Choroid plexus epithelial cell (primary cell): Measurements from ENCODE around the gene AWAT2.

Experiments used
- DNase-seq: peaks from one replicate; pipeline ENCODE4 v3.0.0-alpha.2; 2010; ENCODE audit warnings: low read depth
- H3K4me3 ChIP-seq: 2 replicates; pipeline ENCODE4 v1.5.1; 2011; ENCODE audit warnings: low read depth, mild to moderate bottlenecking, control low read depth, low read length, moderate library complexity
- CTCF ChIP-seq: conservative IDR thresholded peaks from 2 replicates; pipeline ENCODE4 v1.5.1; 2011; ENCODE audit warnings: low read depth, mild to moderate bottlenecking, control low read depth, inconsistent platforms, low read length, moderate library complexity

AWAT2 gene

GRCh38 chrX:70054391-70054790 is 4.7 kb upstream of the AWAT2 start:
- no peak for TF ChIP-seq CTCF
- no peak for DNase-seq
- no peak overlapping the region for H3K4me3 ChIP-seq

DNA sequence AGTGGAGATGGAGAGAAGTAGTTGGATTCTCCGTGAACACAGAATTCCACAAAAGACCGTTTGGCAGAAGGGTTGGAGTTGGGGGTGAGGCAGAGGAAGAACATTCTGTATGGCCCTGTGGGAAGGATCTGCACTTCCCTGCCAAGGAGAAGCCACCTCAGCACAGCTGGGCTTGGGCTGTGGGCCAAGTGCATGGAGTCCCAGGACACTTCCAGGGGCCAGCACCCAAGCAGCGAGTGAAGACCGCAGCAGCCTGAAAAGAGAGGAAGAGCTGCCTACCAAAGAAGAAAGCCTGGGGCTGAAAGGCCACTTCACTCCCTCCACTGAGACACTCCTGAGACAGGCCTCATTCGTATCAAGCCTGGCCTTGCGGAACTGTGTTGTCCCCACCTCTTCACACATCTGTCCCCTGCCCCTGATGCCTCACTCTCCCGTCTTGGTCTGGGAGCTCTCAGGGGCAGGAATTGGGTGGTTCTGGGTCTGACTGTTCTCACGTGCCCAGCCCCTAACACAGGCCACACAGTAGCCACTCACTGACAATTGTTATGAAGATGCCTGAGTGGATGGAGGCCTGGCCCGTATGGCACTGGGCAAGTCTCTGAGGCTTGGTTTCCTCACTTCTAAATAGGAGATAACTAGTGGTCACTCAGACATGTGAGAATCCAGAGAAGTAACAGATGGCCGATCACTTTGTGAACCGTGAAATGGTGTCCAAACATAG is 3.3 kb upstream of the AWAT2 start:
- TF ChIP-seq CTCF = no peak
- DNase-seq = no peak
- H3K4me3 ChIP-seq = no peak overlapping the region

GRCh38 chrX:70049406-70049805 is 332 bp downstream of the AWAT2 start:
- TF ChIP-seq CTCF = no peak
- no peak overlapping the region for H3K4me3 ChIP-seq
- no peak for DNase-seq

GRCh38 chrX:70046978-70047377 is 2.8 kb downstream of the AWAT2 start:
- no peak overlapping the region for H3K4me3 ChIP-seq
- no peak for TF ChIP-seq CTCF
- peak; percentile 33 for DNase-seq

GRCh38 chrX:70044541-70045245 is 5.0 kb downstream of the AWAT2 start:
- no peak for TF ChIP-seq CTCF
- no peak overlapping the region for H3K4me3 ChIP-seq
- DNase-seq = peak; percentile 43

DNA sequence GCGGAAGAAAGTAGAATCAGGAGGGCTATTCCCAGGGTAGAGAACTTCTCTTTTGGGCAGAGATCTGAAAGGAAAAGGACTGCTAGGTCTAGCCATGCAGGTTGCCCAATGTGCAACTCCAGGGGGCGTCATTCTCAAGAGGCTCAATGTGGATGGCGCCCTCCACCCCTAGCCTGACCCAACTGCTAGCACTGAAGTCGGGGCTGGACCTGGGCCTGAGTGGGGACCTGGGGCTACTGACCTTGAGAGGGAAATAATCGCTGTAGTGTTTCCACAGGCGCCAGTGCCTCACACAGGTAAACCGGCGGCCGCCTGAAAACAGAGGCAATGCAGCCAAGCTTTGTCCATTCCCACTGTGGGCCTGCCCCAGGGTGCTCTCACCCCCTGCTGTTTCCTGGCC is 6.1 kb downstream of the AWAT2 start:
- no peak for TF ChIP-seq CTCF
- H3K4me3 ChIP-seq = no peak overlapping the region
- no peak for DNase-seq
